Kidney tubule cell (primary cell): ENCODE data around the gene PIGU.
A peak's percentile ranks its signal among the peaks of the same experiment; 100 is the strongest.
"Not testable (repeated sequence)": the region's sequence is repeated elsewhere in the genome, so short reads cannot be mapped to it uniquely, and the experiment has no call there.

Experiments used
- DNase-seq: peaks from one replicate; pipeline ENCODE4 v3.0.0-alpha.2; 2018; ENCODE audit warnings: low spot score

Gene PIGU

GRCh38 chr20:34706912-34707784 is 30.3 kb upstream of the PIGU start:
- DNase-seq = no peak

GRCh38 chr20:34706302-34706875 is 29.5 kb upstream of the PIGU start:
- DNase-seq = no peak

- peak; percentile 64 for DNase-seq
Measured at GRCh38 chr20:34705397-34706301, 28.8 kb upstream of the PIGU start.

GRCh38 chr20:34705008-34705396 is 28.1 kb upstream of the PIGU start:
- no peak for DNase-seq

- peak; percentile 82 for DNase-seq
Measured at GRCh38 chr20:34704177-34705007, 27.5 kb upstream of the PIGU start, which contains the start of gene TP53INP2. Gene TP53INP2 (plus strand): TSS chr20:34704344. CDS start chr20:34708740, 4,396 bp downstream.

- DNase-seq = peak; percentile 22
Measured at GRCh38 chr20:34703424-34704176, 26.7 kb upstream of the PIGU start.

GRCh38 chr20:34703061-34703423 is 26.1 kb upstream of the PIGU start:
- DNase-seq = no peak

GRCh38 chr20:34701405-34702085 is 24.7 kb upstream of the PIGU start:
- DNase-seq = peak; percentile 19

GRCh38 chr20:34693414-34693813 is 16.5 kb upstream of the PIGU start:
- DNase-seq = no peak

GRCh38 chr20:34691838-34692237 is 14.9 kb upstream of the PIGU start:
- DNase-seq = no peak

- DNase-seq = peak; percentile 47
Measured at GRCh38 chr20:34689486-34689885, 12.6 kb upstream of the PIGU start.

GRCh38 chr20:34683667-34684066 is 6.8 kb upstream of the PIGU start:
- DNase-seq = no peak

GRCh38 chr20:34680586-34681175 is 3.8 kb upstream of the PIGU start:
- no peak for DNase-seq

GRCh38 chr20:34675993-34676641 is 775 bp downstream of the PIGU start:
- DNase-seq = no peak

- DNase-seq = no peak
Measured at GRCh38 chr20:34675561-34675960, 1.3 kb downstream of the PIGU start.

- DNase-seq = no peak
Measured at GRCh38 chr20:34673412-34673811, 3.5 kb downstream of the PIGU start.

- no peak for DNase-seq
Measured at GRCh38 chr20:34669094-34669493, 7.8 kb downstream of the PIGU start.

GRCh38 chr20:34664751-34665150 is 12.1 kb downstream of the PIGU start:
- not testable (repeated sequence) for DNase-seq

GRCh38 chr20:34663213-34663943 is 13.5 kb downstream of the PIGU start:
- DNase-seq = peak; percentile 11
